Right lung (tissue), 10 donors: ENCODE data around the gene TMSB15C. TPM values are rescaled to one million over a fixed set of nuclear protein-coding genes. Genes with fewer than 3 reads are reported as not detected.
"Not testable (repeated sequence)": the region's sequence is repeated elsewhere in the genome, so short reads cannot be mapped to it uniquely, and the experiment has no call there.

Source experiments
- DNase-seq, 2 donors: peaks; one replicate each; pipeline ENCODE4 v3.0.0-alpha.2; 2013
- long read RNA-seq, 8 donors: transcript quantifications; one replicate each; lab custom pipeline, GENCODE V29; 2026
- polyA plus RNA-seq, 5 donors: library from polyadenylated mRNA; unstranded; fragments of 120-200 nt; gene quantifications; one replicate each; pipeline versions ENCODE4 v1.2.1 to v1.2.3, GENCODE V29; 2013; ENCODE audit warnings: inconsistent platforms in 1 of 5, low replicate concordance in 1 of 5; ENCODE audit not compliant: insufficient read length in 5 of 5, insufficient read depth in 1 of 5

The TMSB15C gene
- 10 to 100 TPM; 16.6 to 31.9 (median 20.6) TPM for polyA plus RNA-seq
- long read RNA-seq, donor 1, transcript TMSB15B-207 (3 exons, 947 nt), result major isoform, 16 of 22 reads
- long read RNA-seq, donor 1, partial matches to known transcripts, result 6 of 22 reads
- long read RNA-seq, donor 1, other reads (novel, unspliced or antisense), result 0 of 22 reads
- long read RNA-seq, donor 2, transcript TMSB15B-207 (3 exons, 947 nt), result major isoform, 12 of 12 reads
- long read RNA-seq, donor 2, partial matches to known transcripts, result 0 of 12 reads
- long read RNA-seq, donor 2, other reads (novel, unspliced or antisense), result 0 of 12 reads
- long read RNA-seq, donor 3, transcript TMSB15B-207 (3 exons, 947 nt), result major isoform, 14 of 16 reads
- long read RNA-seq, donor 3, partial matches to known transcripts, result 0 of 16 reads
- long read RNA-seq, donor 3, other reads (novel, unspliced or antisense), result 0 of 16 reads
- long read RNA-seq, donor 4, partial matches to known transcripts, result 0 of 4 reads
- long read RNA-seq, donor 4, other reads (novel, unspliced or antisense), result 0 of 4 reads
- long read RNA-seq, donor 5, transcript TMSB15B-207 (3 exons, 947 nt), result major isoform, 14 of 18 reads
- long read RNA-seq, donor 5, partial matches to known transcripts, result 0 of 18 reads
- long read RNA-seq, donor 5, other reads (novel, unspliced or antisense), result 0 of 18 reads
- long read RNA-seq, donor 6, transcript TMSB15B-207 (3 exons, 947 nt), result major isoform, 14 of 14 reads
- long read RNA-seq, donor 6, partial matches to known transcripts, result 0 of 14 reads
- long read RNA-seq, donor 6, other reads (novel, unspliced or antisense), result 0 of 14 reads
- long read RNA-seq, donor 7, transcript TMSB15B-207 (3 exons, 947 nt), result major isoform, 9 of 12 reads
- long read RNA-seq, donor 7, partial matches to known transcripts, result 0 of 12 reads
- long read RNA-seq, donor 7, other reads (novel, unspliced or antisense), result 0 of 12 reads
- long read RNA-seq, donor 8, partial matches to known transcripts, result 0 of 4 reads
- long read RNA-seq, donor 8, other reads (novel, unspliced or antisense), result 0 of 4 reads

GRCh38 chrX:104075778-104076445 lies at the start of gene TMSB15C:
TMSB15C (minus strand) TSS chrX:104076236.
- DNase-seq, result not testable (repeated sequence)

- DNase-seq, result no peak
Observed at GRCh38 chrX:104122829-104123228, 46.8 kb upstream of the TMSB15C start.

DNA sequence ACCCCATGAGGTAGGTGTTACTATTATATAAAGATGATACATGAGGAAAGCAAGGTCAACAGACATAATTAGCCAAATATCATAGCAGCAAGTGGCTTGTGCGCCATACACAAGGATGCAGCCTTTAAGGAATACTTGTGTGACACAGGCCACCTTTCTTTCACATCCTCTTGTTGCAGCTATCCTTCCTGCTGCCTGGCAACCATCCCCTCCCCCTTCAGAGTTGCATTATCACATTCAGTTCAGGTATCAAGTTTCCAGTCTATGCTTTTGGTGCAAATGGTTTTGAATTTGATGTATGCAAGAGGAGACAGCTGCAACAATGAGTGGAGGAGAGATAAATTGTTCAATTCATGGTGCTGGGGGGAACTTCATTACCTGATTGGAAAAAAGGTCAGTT lies 42.7 kb upstream of the TMSB15C start:
- no peak for DNase-seq

GRCh38 chrX:104117759-104118158 lies 41.7 kb upstream of the TMSB15C start:
- no peak for DNase-seq

DNA sequence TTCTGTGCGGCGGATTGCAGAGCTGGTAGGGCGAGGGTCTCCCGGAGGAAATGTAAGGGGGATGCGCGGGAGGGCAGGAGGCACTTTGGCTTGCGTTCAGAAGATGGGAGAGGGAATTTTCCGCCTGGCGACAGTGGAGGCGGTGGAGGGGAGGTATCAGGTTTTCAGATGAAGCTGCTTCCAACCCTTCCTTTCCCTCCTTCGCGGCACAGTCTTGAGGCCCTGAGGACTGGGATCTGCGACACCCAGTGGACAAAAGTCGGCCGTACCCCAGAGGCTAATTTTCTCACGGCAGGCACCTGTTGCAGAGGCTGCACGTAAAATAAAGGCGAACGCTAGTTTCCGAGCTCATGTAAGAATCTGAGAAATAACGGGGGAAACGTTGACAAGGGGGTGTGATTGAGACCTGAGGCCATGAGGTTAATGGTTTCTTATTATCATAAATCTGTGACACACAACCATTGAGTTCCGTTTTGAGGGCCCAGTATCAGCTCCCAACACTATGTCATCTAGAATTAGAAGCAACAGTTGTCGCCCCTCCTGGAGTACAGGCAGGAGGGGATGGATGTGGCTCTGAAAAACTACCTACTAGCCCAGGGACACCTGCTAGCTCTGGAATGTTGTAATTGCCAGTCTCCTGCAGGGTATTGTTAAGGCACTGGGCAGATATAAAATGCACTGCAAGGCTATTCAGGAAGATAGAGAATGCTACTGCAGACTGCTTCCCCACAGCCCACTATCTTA lies 37.4 kb upstream of the TMSB15C start:
- DNase-seq, result peak; percentile 31 to 36

GRCh38 chrX:104112326-104112951 lies 36.4 kb upstream of the TMSB15C start, which contains the start of gene ZCCHC18:
ZCCHC18 (plus strand) TSS chrX:104112523; CDS start chrX:104114112, 1,589 bp downstream.
- DNase-seq, result peak; percentile 67 to 68

DNA sequence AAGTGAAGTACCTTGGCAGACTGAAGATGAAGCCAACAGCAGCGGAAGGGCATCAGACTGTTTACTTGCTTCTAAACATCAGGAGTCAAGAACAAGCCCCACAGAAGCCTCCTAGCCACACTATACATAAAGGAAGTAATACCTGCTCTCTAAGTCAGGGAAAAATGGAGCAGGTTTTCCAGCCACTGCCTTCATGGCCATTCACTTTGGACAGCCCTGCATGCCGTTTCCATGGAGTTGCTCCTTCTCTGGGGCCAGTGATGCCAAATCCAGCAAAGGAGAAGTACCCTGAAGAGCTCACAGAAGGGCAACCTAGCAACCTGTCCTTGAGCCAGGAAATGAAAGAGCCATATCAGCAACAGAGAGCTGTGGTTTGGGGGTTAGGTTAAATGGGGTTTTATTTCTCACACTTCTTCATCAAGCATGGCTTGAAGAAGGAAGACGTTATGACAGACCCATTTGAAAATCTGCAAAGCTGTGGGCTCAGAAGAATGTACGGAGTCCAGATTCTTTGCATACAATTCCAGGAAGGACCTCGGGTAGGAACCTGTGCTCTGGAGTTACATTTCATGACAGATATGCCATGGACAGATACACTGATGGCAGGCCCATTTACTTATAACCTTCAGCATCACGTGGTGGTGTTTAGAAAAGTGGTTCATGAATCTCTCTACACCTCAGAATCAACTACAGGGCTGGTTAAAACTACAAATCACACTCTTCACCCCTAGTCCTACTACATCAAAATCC lies 34.6 kb upstream of the TMSB15C start:
- DNase-seq, result not testable (repeated sequence)

DNA sequence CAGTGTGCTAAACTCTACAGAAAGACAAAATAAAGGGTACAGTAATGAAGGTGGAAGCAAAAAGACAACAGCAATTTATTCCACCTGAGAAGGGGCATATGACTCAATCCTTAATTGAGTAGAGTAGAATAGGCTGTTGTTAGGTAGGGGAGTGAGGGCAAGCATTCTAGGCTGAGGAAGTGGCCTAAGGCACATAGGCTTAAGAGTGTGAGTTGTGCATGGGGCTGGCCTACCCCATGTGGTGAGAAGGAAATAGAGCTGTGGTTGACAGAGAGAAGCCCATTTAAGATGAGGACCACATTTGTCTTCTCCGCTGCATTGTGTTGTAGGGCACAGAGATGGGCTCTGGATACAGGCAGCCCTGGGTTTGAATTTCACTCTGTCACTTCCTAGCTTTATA lies 32.9 kb upstream of the TMSB15C start:
- DNase-seq, result no peak

GRCh38 chrX:104105330-104106262 lies 29.6 kb upstream of the TMSB15C start:
- no peak for DNase-seq

GRCh38 chrX:104104676-104105075 lies 28.6 kb upstream of the TMSB15C start:
- DNase-seq, result no peak

DNA sequence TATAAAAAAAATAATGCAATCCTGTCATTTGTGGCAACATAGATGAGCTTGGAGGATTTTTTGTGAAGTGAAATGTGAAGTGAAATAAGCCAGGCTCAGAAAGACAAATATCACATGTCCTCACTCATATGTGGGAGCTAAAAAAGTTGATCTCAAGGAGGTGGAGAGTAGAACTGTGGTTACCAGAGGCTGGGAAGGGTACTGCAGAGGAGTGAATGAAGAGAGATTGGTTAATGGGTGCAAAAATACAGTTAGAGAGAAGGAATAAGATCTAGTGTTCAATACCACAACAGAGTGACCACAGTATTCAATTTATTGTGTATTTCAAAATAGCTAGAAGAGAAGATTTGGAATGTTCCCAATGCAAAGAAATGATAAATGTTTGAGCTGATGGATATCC lies 22.9 kb upstream of the TMSB15C start:
- no peak for DNase-seq

DNA sequence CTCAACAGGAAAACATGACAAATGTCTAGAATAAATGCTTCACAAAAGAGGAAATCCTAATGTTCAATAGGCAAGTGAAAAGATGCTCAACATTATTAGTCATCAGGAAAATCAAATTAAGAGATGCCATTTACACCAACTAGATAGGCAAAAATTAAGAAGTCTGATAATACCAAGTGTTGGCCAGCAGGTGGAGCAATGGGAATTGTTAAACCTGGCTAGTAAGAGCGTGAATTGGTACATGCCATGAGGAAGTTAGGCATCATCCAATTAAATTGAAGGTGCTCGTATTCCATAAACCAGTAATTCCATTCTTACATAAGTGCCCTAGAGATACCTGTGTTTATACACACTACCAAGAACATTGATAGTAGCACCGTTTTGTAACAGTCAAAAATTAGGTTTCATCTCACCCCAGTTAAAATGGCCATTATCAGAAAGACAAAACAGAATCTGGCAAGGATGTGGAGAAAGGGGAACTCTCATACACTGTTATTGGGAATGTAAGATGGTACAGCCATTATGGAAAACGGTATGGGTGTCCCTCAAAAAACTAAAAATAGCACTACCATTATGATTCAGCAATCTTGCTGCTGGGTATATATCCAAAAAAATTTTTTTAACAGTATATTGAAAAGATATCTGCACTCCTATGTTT lies 22.2 kb upstream of the TMSB15C start:
- DNase-seq, result peak; percentile 14 to 31

GRCh38 chrX:104085919-104086318 lies 9.9 kb upstream of the TMSB15C start:
- DNase-seq, result no peak

DNA sequence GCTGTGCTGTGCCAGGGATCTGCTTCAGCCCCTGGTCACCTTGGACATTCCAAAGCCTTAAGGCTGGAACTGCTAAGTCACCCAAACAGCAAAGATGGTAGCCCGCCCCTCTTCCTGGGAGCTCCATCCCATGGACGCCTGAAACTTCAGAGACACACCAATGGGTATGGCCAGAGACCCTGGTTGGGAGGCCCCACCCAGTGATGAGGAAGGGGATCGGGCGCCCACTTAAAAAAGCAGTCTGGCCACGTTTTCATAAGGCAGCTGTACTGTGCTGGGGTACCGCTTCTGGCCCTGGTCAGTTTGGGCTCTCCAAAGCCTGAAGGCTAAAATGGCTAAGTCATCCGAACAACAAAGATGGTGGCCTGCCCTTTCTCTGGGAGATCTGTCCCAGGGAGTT lies 9.4 kb upstream of the TMSB15C start:
- DNase-seq, result no peak

GRCh38 chrX:104084534-104085277 lies 8.7 kb upstream of the TMSB15C start:
- DNase-seq, result no peak

DNA sequence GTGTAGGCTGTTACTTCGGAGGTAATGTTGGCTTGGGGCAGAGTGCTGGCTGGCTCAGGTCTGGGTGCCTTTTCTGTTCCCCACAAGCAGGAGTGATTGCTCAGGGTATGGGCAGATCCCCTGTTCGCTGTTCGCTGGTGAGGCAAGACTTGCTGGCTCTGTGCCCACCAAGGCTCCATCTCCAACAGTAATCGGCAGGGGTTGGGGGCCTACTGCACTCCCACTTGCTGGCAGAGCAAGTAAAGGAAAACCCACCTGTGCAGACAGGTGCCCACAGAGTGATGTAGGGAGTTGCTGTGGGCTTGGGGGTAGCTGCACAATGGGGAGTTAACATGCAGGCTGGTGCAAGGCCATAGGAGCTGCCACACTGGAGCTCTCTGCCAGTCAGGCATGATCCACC lies 8.0 kb upstream of the TMSB15C start:
- DNase-seq, result no peak

- DNase-seq, result not testable (repeated sequence)
Observed at GRCh38 chrX:104077854-104078253, 1.8 kb upstream of the TMSB15C start.
